Natural killer cell treated with Interleukin-12 subunit alpha and Interleukin-12 subunit beta and Interleukin-15 and Interleukin-18, amount 100 ng/mL, for 72 hours (primary cell): Measurements from ENCODE around the gene TEX2. TPM values are rescaled to one million over a fixed set of nuclear protein-coding genes. Genes with fewer than 3 reads are reported as not detected.

Source experiments
- ATAC-seq, 2 donors: fragments of 150-1000 bp; cut with Tn5 transposase in 1 of 2; sonication (Bioruptor Pico), chemical (Tn5 transposase) in 1 of 2; 2 replicates each; pipeline ENCODE4 v1.10.0; 2021
- DNase-seq: peaks from one replicate; pipeline ENCODE4 v3.0.0; 2022; ENCODE audit warnings: low spot score
- H3K27ac Mint-ChIP-seq, 2 donors: 1 replicate in 1 of 2; 2 replicates in 1 of 2; pipeline ENCODE4 v1.8.0; 2022; ENCODE audit warnings: mixed read lengths in 2 of 2, mild to moderate bottlenecking in 1 of 2, moderate library complexity in 1 of 2
- H3K27me3 Mint-ChIP-seq, 2 donors: 1 replicate in 1 of 2; 2 replicates in 1 of 2; pipeline ENCODE4 v1.8.0; 2022; ENCODE audit warnings: mixed read lengths in 2 of 2
- H3K36me3 Mint-ChIP-seq: one replicate; pipeline ENCODE4 v1.8.0; 2022; ENCODE audit warnings: mixed read lengths
- H3K4me1 Mint-ChIP-seq, 2 donors: 1 replicate in 1 of 2; 2 replicates in 1 of 2; pipeline ENCODE4 v1.8.0; 2022; ENCODE audit warnings: low read depth in 2 of 2, mixed read lengths in 2 of 2, mild to moderate bottlenecking in 1 of 2
- H3K4me3 Mint-ChIP-seq: one replicate; pipeline ENCODE4 v1.8.0; 2022; ENCODE audit warnings: mixed read lengths
- H3K9me3 Mint-ChIP-seq: 2 replicates; pipeline ENCODE4 v1.8.0; 2022; ENCODE audit warnings: mixed read lengths
- total RNA-seq, 2 donors: library from RNA; stranded (reverse); gene quantifications; one replicate each; pipeline ENCODE4 v1.2.3, GENCODE V29; 2022

The TEX2 gene
- total RNA-seq, 2 donors from 2014 or later: 14.0 to 28.6 TPM

DNA sequence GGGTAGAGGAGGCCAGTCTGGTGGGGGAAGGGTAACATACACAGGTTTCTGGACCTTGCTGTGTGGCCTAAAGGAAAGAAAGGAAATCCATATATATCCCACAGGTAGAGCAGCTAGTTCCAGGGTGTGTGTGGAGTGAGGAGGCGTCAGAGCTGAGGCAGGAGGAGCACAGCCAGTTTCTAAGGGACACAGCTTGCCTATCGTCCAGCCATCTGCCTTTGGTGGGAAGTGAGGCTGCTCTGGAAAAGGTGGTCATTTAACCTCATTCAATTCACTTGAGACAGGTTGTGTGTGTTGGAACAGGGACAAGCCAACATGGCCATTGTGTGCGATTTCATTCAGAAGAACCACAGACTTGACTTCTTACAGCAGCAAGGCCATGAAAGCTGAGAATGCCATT lies 96.2 kb downstream of the TEX2 start:
- Mint-ChIP-seq H3K9me3 (no peaks in the 10 kb centered on the region), H3K27me3 (no peaks in the 10 kb centered on the region), H3K4me1 (no peaks in the 10 kb centered on the region), H3K4me3 (no peak overlapping the region), H3K36me3 (peaks cover 6% of the 10 kb centered on the region), H3K27ac (no peak overlapping the region)
- ATAC-seq (no peak), DNase-seq (no peak)

DNA sequence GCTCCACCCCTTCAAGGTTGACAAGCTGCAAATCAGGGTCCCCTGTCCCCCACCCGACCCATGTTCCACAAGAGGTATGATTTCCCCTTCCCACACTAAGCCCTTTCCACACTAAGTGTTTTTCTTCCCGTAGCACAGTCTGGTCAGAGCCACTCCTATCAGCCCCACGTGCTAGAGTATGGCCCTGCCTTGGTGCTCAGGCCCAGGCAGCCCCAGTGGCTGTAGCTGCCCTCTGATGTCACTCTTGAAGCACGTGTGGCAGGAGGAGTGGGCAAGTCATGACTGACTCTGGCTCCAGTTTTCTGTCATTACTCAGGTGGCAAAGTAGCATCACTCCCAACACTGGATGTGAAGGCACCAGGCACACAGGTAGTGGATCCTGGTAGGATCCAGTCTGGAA lies 97.7 kb downstream of the TEX2 start:
- Mint-ChIP-seq H3K4me1 (no peaks in the 10 kb centered on the region), H3K4me3 (no peak overlapping the region), H3K27me3 (no peaks in the 10 kb centered on the region), H3K36me3 (no peaks in the 10 kb centered on the region), H3K9me3 (no peaks in the 10 kb centered on the region), H3K27ac (no peak overlapping the region)
- ATAC-seq (no peak), DNase-seq (no peak)

DNA sequence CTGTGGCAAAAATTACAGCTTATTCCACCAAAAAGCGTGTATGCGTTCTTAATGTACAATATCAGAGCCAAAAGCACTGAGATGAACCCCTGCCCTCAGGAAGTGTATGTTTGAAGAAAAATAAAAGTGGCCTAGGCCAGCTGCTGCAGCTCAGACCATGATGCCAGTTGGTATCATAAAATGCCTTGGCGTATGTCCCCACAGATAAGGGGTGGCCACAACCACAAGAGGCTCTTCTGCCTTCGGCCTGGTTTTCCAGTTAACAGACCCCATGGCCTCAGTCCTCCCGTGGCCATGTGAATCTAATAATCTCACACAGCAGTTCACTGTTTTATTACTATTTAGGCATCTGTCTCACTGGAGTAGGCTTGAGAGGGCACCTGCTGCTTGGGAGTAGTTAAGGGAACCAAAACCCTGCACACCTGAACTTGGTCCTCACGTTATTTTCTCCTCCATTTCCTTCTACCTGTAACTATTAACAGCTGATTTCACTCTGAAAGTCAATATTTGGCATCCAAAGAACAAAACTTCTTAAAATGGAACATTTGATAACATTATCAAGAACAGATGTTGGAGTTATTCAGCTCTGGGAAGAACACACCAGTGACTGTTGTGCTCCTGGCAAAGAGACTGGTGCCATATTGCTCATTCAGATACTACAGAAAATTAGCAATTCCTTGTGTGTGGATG lies 98.3 kb downstream of the TEX2 start:
- H3K4me3 Mint-ChIP-seq: no peak overlapping the region
- H3K9me3 Mint-ChIP-seq: no peaks in the 10 kb centered on the region
- no peak overlapping the region for H3K27ac Mint-ChIP-seq
- no peaks in the 10 kb centered on the region for H3K4me1 Mint-ChIP-seq
- H3K27me3 Mint-ChIP-seq: no peaks in the 10 kb centered on the region
- ATAC-seq: no peak
- DNase-seq: no peak
- H3K36me3 Mint-ChIP-seq: no peaks in the 10 kb centered on the region

GRCh38 chr17:64163468-64163867 lies 99.6 kb downstream of the TEX2 start:
- Mint-ChIP-seq H3K27ac (no peak overlapping the region), H3K36me3 (no peaks in the 10 kb centered on the region), H3K9me3 (no peaks in the 10 kb centered on the region), H3K4me3 (no peak overlapping the region), H3K27me3 (no peaks in the 10 kb centered on the region), H3K4me1 (no peaks in the 10 kb centered on the region)
- no peak for DNase-seq
- no peak for ATAC-seq

GRCh38 chr17:64162554-64162953 lies 100.5 kb downstream of the TEX2 start:
- ATAC-seq: peak in 1 of 2 donors; percentile 6
- H3K36me3 Mint-ChIP-seq: no peaks in the 10 kb centered on the region
- H3K9me3 Mint-ChIP-seq: no peaks in the 10 kb centered on the region
- no peaks in the 10 kb centered on the region for H3K27me3 Mint-ChIP-seq
- H3K27ac Mint-ChIP-seq: no peak overlapping the region
- no peak overlapping the region for H3K4me3 Mint-ChIP-seq
- no peak for DNase-seq
- no peaks in the 10 kb centered on the region for H3K4me1 Mint-ChIP-seq

GRCh38 chr17:64161380-64162176 lies 101.5 kb downstream of the TEX2 start:
- H3K4me1 Mint-ChIP-seq: no peaks in the 10 kb centered on the region
- H3K27me3 Mint-ChIP-seq: no peaks in the 10 kb centered on the region
- H3K27ac Mint-ChIP-seq: no peak overlapping the region
- DNase-seq: no peak
- no peak overlapping the region for H3K4me3 Mint-ChIP-seq
- H3K36me3 Mint-ChIP-seq: no peaks in the 10 kb centered on the region
- H3K9me3 Mint-ChIP-seq: no peaks in the 10 kb centered on the region
- no peak for ATAC-seq

GRCh38 chr17:64160378-64160777 lies 102.7 kb downstream of the TEX2 start:
- Mint-ChIP-seq H3K9me3 (no peaks in the 10 kb centered on the region), H3K27ac (no peak overlapping the region), H3K27me3 (no peaks in the 10 kb centered on the region), H3K36me3 (no peaks in the 10 kb centered on the region), H3K4me1 (no peaks in the 10 kb centered on the region), H3K4me3 (no peak overlapping the region)
- ATAC-seq (no peak), DNase-seq (no peak)

GRCh38 chr17:64158831-64159590 lies 104.0 kb downstream of the TEX2 start:
- Mint-ChIP-seq H3K27ac (no peak overlapping the region), H3K36me3 (no peaks in the 10 kb centered on the region), H3K9me3 (no peaks in the 10 kb centered on the region), H3K27me3 (no peaks in the 10 kb centered on the region), H3K4me1 (no peaks in the 10 kb centered on the region), H3K4me3 (no peak overlapping the region)
- ATAC-seq (no peak), DNase-seq (no peak)

GRCh38 chr17:64158406-64158805 lies 104.7 kb downstream of the TEX2 start:
- H3K36me3 Mint-ChIP-seq: peaks cover 2% of the 10 kb centered on the region
- H3K9me3 Mint-ChIP-seq: no peaks in the 10 kb centered on the region
- no peak for DNase-seq
- ATAC-seq: no peak
- H3K4me3 Mint-ChIP-seq: no peak overlapping the region
- no peak overlapping the region for H3K27ac Mint-ChIP-seq
- no peaks in the 10 kb centered on the region for H3K4me1 Mint-ChIP-seq
- no peaks in the 10 kb centered on the region for H3K27me3 Mint-ChIP-seq

DNA sequence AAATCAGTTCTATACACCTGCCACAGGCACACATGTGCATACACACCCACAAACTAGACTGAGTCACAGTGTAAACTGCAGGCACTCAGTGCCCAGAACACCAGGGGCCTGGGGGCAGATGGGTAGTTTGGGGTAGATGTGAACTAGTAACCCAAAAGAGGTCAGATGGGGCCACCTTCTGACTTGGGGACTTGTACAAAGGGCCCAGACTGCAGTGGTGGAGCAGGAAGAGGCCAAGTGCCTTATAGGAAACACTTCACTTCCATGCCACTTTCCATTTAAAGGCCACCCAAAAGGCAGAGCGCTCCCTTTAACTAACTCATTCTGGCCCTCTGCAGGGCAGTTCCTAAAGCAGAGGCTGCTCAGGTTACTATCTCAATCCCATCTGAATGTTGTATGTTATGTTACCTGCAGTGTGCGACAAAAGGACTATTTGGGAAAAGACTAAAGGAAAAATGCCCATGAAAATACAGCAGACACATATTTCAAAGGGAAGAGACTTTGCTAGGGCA lies 105.3 kb downstream of the TEX2 start:
- no peaks in the 10 kb centered on the region for H3K9me3 Mint-ChIP-seq
- H3K4me3 Mint-ChIP-seq: no peak overlapping the region
- ATAC-seq: no peak
- H3K4me1 Mint-ChIP-seq: no peaks in the 10 kb centered on the region
- DNase-seq: no peak
- H3K27me3 Mint-ChIP-seq: no peaks in the 10 kb centered on the region
- H3K27ac Mint-ChIP-seq: no peak overlapping the region
- peaks cover 7% of the 10 kb centered on the region for H3K36me3 Mint-ChIP-seq

GRCh38 chr17:64156670-64157069 lies 106.4 kb downstream of the TEX2 start:
- DNase-seq: no peak
- Mint-ChIP-seq H3K9me3 (no peaks in the 10 kb centered on the region), H3K4me3 (no peak overlapping the region), H3K27me3 (no peaks in the 10 kb centered on the region), H3K27ac (no peak overlapping the region), H3K4me1 (no peaks in the 10 kb centered on the region), H3K36me3 (peaks cover 7% of the 10 kb centered on the region)
- ATAC-seq: no peak

DNA sequence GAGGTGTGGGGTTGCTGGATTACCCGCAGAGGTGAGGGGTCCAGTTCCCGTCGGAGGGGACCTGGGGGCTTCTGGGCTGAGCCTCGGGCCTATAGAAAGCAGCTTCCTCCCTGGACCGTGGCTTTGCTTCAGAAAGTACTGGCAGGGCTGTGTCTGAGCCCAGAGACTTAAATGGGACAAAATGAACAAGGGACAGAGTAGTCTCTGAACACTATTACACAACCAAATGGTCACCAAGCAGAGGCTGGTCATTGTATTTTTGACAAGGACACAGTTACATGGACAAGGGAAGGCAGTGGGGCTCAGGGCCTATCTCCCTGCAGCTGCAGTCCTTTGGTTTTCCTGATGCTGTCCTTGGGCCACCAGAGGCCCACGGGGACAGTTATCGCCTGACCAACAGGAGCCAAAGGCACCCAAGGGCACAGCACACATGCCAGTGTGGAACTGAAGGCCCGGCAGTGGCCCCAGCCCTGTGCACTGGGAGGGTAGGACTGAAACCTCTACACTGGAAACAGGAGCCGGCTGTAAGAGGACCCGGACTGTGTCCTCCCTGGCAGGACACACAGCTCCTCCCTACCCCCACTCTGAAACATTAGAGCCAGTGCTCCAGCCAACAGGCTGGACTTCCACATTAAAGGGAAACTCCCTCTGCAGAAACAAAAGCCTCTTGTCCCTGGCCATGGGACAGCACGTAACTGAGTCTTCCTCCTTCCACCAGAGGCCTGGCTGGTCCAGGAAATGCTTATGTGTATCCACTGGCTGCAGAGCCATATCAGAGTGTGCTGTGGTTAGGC lies 107.1 kb downstream of the TEX2 start:
- H3K9me3 Mint-ChIP-seq: no peaks in the 10 kb centered on the region
- H3K36me3 Mint-ChIP-seq: peaks cover 7% of the 10 kb centered on the region
- ATAC-seq: no peak
- H3K4me3 Mint-ChIP-seq: no peak overlapping the region
- H3K4me1 Mint-ChIP-seq: no peaks in the 10 kb centered on the region
- no peaks in the 10 kb centered on the region for H3K27me3 Mint-ChIP-seq
- H3K27ac Mint-ChIP-seq: no peak overlapping the region
- DNase-seq: no peak

DNA sequence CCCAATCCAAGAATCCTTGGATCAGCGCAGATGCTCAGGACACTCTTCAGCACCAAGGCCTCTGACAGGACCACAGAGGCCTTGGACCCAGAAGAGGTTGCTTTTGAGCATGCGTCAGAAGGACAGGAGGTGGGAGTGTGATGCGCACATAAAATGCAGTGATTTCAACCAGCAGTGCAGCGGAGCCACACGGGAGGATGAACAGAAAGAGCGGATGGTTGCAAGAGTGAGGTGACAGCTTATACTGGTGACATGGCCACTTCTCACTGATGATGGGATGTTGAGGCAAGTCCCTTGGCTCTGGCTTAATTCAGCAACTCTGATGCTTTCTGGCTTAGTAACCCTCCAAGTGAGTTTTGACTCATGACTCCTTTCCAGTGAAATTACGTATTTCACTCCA lies 107.9 kb downstream of the TEX2 start:
- H3K4me1 Mint-ChIP-seq: no peaks in the 10 kb centered on the region
- no peaks in the 10 kb centered on the region for H3K9me3 Mint-ChIP-seq
- no peak overlapping the region for H3K27ac Mint-ChIP-seq
- no peak overlapping the region for H3K4me3 Mint-ChIP-seq
- DNase-seq (no peak), ATAC-seq (no peak)
- H3K36me3 Mint-ChIP-seq: peaks cover 7% of the 10 kb centered on the region
- H3K27me3 Mint-ChIP-seq: no peaks in the 10 kb centered on the region
